Measurements from ENCODE around the gene DLD. TPM values are rescaled to one million over a fixed set of nuclear protein-coding genes. Genes with fewer than 3 reads are reported as not detected.

DLD gene
- total RNA-seq, 4 donors from 2014 or later: 79.3 to 246 (median 148) TPM

DNA sequence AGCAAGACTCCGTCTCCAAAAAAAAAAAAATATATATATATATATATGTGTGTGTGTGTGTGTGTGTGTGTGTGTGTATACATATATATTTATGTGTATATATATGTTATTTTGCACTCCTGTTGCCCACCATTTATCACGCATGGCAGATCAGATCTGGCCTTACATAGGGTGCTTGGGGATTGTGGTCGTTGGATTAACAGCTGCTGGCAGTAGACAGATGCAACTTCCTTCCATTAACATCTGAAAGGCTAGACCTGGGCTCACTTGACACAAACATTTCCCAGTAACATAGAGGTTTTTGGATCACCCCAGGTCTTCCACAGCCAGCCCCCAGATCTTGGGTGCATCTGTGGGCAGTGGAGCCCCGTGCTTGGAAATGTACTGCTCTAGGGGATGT is 40.8 kb upstream of the DLD start:
- no peak overlapping the region for H3K27ac ChIP-seq
- H3K4me3 ChIP-seq: no peak overlapping the region
- no peaks in the 10 kb centered on the region for H3K9me3 ChIP-seq
- H3K4me1 ChIP-seq: no peaks in the 10 kb centered on the region
- no peak for TF ChIP-seq POLR2AphosphoS5 (IDR thresholded peaks at IDR 0.05)
- TF ChIP-seq POLR2A (IDR thresholded peaks at IDR 0.05): no peak
- TF ChIP-seq, protein P1, sequence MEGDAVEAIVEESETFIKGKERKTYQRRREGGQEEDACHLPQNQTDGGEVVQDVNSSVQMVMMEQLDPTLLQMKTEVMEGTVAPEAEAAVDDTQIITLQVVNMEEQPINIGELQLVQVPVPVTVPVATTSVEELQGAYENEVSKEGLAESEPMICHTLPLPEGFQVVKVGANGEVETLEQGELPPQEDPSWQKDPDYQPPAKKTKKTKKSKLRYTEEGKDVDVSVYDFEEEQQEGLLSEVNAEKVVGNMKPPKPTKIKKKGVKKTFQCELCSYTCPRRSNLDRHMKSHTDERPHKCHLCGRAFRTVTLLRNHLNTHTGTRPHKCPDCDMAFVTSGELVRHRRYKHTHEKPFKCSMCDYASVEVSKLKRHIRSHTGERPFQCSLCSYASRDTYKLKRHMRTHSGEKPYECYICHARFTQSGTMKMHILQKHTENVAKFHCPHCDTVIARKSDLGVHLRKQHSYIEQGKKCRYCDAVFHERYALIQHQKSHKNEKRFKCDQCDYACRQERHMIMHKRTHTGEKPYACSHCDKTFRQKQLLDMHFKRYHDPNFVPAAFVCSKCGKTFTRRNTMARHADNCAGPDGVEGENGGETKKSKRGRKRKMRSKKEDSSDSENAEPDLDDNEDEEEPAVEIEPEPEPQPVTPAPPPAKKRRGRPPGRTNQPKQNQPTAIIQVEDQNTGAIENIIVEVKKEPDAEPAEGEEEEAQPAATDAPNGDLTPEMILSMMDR (IDR thresholded peaks at IDR 0.05): no peak
- no peak for TF ChIP-seq EP300 (IDR thresholded peaks at IDR 0.05)
- no peaks in the 10 kb centered on the region for H3K27me3 ChIP-seq
- 67 to 100% methylated on average over 1 of the region's 4 CpGs for WGBS, 2 donors (ENCODE audit: low coverage in 1 of 2)
- no peak for ATAC-seq
- H3K36me3 ChIP-seq: no peaks in the 10 kb centered on the region

DNA sequence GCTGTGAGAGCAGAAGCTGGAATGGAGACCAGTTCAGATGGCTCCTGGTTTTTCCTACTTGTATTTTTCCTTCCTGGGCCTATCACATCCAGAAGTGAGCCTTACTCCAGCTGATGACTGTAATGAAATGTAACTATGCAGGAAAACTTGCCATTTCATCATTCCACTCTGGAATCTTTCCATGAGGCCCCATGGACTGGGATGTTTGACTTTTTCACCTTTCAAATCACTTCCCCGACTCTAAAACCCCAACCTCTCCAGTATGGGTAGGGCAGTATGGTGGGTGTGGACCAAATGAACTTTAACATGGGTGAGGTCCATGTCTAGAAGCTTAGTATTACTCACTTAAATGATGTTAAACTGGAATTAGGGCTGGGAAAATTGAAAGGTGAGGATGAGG is 40.3 kb upstream of the DLD start:
- Histone ChIP-seq H3K4me3 (no peak overlapping the region), H3K9me3 (no peaks in the 10 kb centered on the region), H3K27me3 (no peaks in the 10 kb centered on the region), H3K36me3 (no peaks in the 10 kb centered on the region), H3K27ac (no peak overlapping the region), H3K4me1 (no peaks in the 10 kb centered on the region)
- TF ChIP-seq, protein P1 (IDR thresholded peaks at IDR 0.05): no peak
- TF ChIP-seq POLR2A (IDR thresholded peaks at IDR 0.05) (no peak), EP300 (IDR thresholded peaks at IDR 0.05) (no peak), POLR2AphosphoS5 (IDR thresholded peaks at IDR 0.05) (no peak)
- no peak for ATAC-seq
- WGBS, 2 donors (ENCODE audit: low coverage in 1 of 2): 67% methylated on average over 1 of the region's 1 CpG; no CpG with 5 or more reads in 1 of the 2 donors

DNA sequence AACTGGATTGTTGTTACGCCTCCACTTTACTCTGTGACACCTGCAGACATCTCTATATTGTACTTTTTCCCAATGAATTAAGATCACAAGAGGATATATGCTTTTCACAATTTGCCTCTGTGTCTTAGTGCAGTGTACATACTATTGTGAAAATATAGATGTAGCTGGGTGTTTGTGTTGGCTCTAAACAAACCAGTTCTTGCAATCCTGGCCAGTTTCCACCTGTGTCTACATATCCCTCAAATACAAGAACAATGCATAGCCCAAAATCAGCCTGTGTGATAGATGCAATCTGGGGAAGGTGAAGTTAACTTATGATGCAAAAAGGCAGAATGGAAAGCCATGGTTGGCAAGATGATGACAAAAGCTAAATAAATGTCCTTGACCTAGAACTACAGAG is 36.5 kb upstream of the DLD start:
- Histone ChIP-seq H3K27me3 (no peaks in the 10 kb centered on the region), H3K4me3 (no peak overlapping the region), H3K27ac (no peak overlapping the region), H3K36me3 (no peaks in the 10 kb centered on the region), H3K4me1 (no peaks in the 10 kb centered on the region), H3K9me3 (no peaks in the 10 kb centered on the region)
- 86 to 100% methylated on average over 1 of the region's 1 CpG for WGBS, 2 donors (ENCODE audit: low coverage in 1 of 2)
- TF ChIP-seq POLR2AphosphoS5 (IDR thresholded peaks at IDR 0.05) (no peak), EP300 (IDR thresholded peaks at IDR 0.05) (no peak), POLR2A (IDR thresholded peaks at IDR 0.05) (no peak)
- TF ChIP-seq, protein P1 (IDR thresholded peaks at IDR 0.05): no peak
- ATAC-seq: no peak

DNA sequence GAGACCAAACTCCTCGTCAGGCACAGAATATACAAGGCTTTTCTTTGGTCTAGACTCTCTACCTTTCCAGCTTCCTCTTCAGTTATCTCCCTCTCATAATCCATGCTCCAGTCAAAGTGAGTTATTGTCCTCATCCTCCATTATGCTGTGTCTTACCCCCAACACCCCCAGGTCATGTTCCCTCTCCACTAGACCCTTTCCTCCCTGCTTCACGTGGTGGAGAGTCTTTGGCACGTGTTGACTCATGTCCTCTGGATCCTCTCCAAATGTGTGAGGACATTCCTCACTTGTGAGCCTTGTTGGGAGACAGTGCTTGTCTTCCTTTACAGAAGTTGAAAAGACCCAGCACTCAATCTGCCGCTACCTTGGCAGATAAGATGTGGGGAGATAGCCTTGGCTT is 36.0 kb upstream of the DLD start:
- H3K9me3 ChIP-seq: no peaks in the 10 kb centered on the region
- H3K36me3 ChIP-seq: no peaks in the 10 kb centered on the region
- no peaks in the 10 kb centered on the region for H3K27me3 ChIP-seq
- no peaks in the 10 kb centered on the region for H3K4me1 ChIP-seq
- no peak overlapping the region for H3K27ac ChIP-seq
- ATAC-seq: no peak
- no peak overlapping the region for H3K4me3 ChIP-seq
- WGBS, 2 donors (ENCODE audit: low coverage in 1 of 2): 50 to 57% methylated on average over 2 to 4 of the region's 4 CpGs
- TF ChIP-seq, protein P1 (IDR thresholded peaks at IDR 0.05): no peak
- no peak for TF ChIP-seq POLR2AphosphoS5 (IDR thresholded peaks at IDR 0.05)
- no peak for TF ChIP-seq POLR2A (IDR thresholded peaks at IDR 0.05)
- no peak for TF ChIP-seq EP300 (IDR thresholded peaks at IDR 0.05)

DNA sequence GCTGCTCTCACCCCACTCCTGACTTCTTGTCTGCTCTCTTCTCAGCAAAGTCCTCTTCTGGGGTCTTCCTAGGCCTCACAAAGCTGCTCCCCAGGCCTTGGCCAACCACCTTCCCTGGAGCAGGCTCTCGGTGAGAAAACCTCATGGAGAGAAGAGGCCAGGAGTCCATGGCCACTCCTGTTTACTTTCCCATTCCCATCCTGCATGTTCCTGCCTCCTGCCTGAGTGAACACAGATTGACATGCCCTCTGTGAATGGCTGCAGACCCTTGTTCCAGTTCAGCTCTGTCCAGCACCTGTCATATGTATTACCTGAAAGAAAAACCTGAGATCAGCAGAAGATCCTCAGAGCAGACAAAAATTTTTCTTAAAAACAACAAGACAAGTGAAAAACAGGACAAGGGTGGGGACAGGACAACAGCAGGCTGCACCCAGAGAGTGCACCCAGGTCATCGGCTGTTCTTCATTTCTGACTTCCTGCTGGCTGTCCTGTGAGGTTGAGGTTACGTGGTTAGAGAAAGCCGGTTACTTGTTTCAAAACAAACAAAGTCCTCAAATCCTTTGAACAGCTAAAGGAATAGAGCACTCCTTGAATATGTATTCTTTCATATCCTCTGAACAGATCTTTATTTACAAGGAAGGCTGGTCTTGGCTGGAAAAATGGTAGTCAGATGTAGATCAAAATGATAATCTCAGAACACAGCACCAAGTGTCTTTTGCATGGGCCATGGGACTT is 34.0 kb upstream of the DLD start:
- TF ChIP-seq POLR2AphosphoS5 (IDR thresholded peaks at IDR 0.05): no peak
- no peak for TF ChIP-seq EP300 (IDR thresholded peaks at IDR 0.05)
- no peak for TF ChIP-seq POLR2A (IDR thresholded peaks at IDR 0.05)
- TF ChIP-seq, protein P1 (IDR thresholded peaks at IDR 0.05): no peak

More for the DNA sequence above, 34.0 kb upstream of the DLD start:
- H3K4me3 ChIP-seq: no peak overlapping the region
- no peak for ATAC-seq
- H3K36me3 ChIP-seq: no peaks in the 10 kb centered on the region
- no peaks in the 10 kb centered on the region for H3K4me1 ChIP-seq
- no peaks in the 10 kb centered on the region for H3K9me3 ChIP-seq
- H3K27ac ChIP-seq: no peak overlapping the region
- 44 to 71% methylated on average over 2 to 4 of the region's 4 CpGs for WGBS, 2 donors (ENCODE audit: low coverage in 1 of 2)
- H3K27me3 ChIP-seq: no peaks in the 10 kb centered on the region
